NT2/D1 (cell line): ENCODE results near the gene SPEN.

Experiments
- YY1 ChIP-seq: IDR thresholded peaks from 2 replicates; pipeline ENCODE4 v1.6.1; 2011; ENCODE audit not compliant: insufficient read length, insufficient read depth
- ZNF274 ChIP-seq: IDR thresholded peaks from 2 replicates; pipeline ENCODE4 v1.6.1; 2011; ENCODE audit warnings: mild to moderate bottlenecking, low read depth, low read length

DNA sequence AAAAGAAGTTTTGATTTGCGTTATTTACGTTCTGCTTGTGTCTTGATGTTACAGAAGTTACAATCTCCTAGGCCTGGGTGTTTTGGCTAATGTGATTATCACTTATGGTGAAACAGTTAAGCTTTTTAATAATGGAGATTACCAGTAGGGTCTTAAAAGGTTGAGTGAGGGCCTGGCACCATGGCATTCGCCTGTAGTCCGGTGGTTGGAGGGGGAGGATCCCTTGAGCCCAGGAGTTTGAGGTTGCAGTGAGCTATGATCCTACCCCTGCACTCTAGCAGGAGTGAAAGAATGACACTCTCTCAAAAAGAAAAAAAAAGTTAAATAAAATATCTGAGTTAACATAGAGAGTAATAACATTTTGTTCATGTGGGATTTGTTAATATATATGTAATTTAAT lies 8.8 kb upstream of the SPEN start:
- no peak for TF ChIP-seq YY1
- TF ChIP-seq ZNF274 = no peak
